Esophagus (tissue), 2 donors: Measurements from ENCODE around the gene CSNK2A1. TPM values are rescaled to one million over a fixed set of nuclear protein-coding genes. Genes with fewer than 3 reads are reported as not detected.

Source experiments
- H3K27ac ChIP-seq, 2 donors: one replicate each; pipeline ENCODE4 v1.5.1; 2013; ENCODE audit warnings: low read depth in 2 of 2, mild to moderate bottlenecking in 2 of 2, inconsistent platforms in 1 of 2, low read length in 1 of 2, moderate library complexity in 1 of 2
- H3K27me3 ChIP-seq, 2 donors: one replicate each; pipeline ENCODE4 v1.6.1; 2013; ENCODE audit warnings: low read length in 2 of 2, control low read depth in 1 of 2, mild to moderate bottlenecking in 1 of 2; ENCODE audit not compliant: insufficient read depth in 2 of 2, control insufficient read depth in 1 of 2
- H3K36me3 ChIP-seq, 2 donors: one replicate each; pipeline ENCODE4 v1.6.1; 2013; ENCODE audit warnings: low read length in 1 of 2; ENCODE audit not compliant: control insufficient read depth in 2 of 2, insufficient read depth in 2 of 2
- H3K4me1 ChIP-seq, 2 donors: one replicate each; pipeline ENCODE4 v1.6.1; 2013; ENCODE audit warnings: low read length in 1 of 2; ENCODE audit not compliant: control insufficient read depth in 2 of 2, insufficient read depth in 2 of 2
- H3K4me3 ChIP-seq, 2 donors: one replicate each; pipeline ENCODE4 v1.5.1; 2013; ENCODE audit warnings: low read length in 2 of 2, mild to moderate bottlenecking in 2 of 2, low read depth in 1 of 2, moderate library complexity in 1 of 2
- H3K9me3 ChIP-seq, 2 donors: one replicate each; pipeline ENCODE4 v1.6.1; 2013; ENCODE audit warnings: mild to moderate bottlenecking in 2 of 2, low read depth in 1 of 2, low read length in 1 of 2, moderate library complexity in 1 of 2; ENCODE audit not compliant: control insufficient read depth in 2 of 2, insufficient read depth in 1 of 2
- WGBS, 2 donors: extraction: QIAGEN DNeasy Blood & Tissue Kit; methylation state at CpG; one replicate each; pipeline ENCODE4 v1.1.7; 2013; 5-methylcytosine and 5-hydroxymethylcytosine counted together
- polyA plus RNA-seq, 2 donors: library from polyadenylated mRNA; stranded (reverse); fragments of 200-250 nt; gene quantifications; one replicate each; pipeline ENCODE4 v1.2.3, GENCODE V29; 2013
- donor health status: healthy with polysubstance abuse.
- donor health status: Bipolar disorder and iron deficiency.

Gene CSNK2A1
- polyA plus RNA-seq, 2 donors: 22.2 to 31.7 TPM

- Histone ChIP-seq H3K36me3 (peaks cover 18 to 53% of the 10 kb centered on the region in 2 donors), H3K4me1 (peaks cover 0 to 2% of the 10 kb centered on the region in 2 donors), H3K9me3 (no peaks in the 10 kb centered on the region), H3K27me3 (no peaks in the 10 kb centered on the region), H3K4me3 (no peak overlapping the region), H3K27ac (no peak overlapping the region)
- WGBS, 2 donors: 68 to 71% methylated on average over 17 of the region's 17 CpGs
Measured at GRCh38 chr20:431012-431904, 112.3 kb downstream of the CSNK2A1 start.

GRCh38 chr20:430091-430999 is 113.2 kb downstream of the CSNK2A1 start:
- Histone ChIP-seq H3K27me3 (no peaks in the 10 kb centered on the region), H3K4me1 (peaks cover 0 to 2% of the 10 kb centered on the region in 2 donors), H3K27ac (no peak overlapping the region), H3K9me3 (no peaks in the 10 kb centered on the region), H3K36me3 (peaks cover 14 to 46% of the 10 kb centered on the region in 2 donors), H3K4me3 (no peak overlapping the region)
- WGBS, 2 donors: 87 to 91% methylated on average over 20 to 21 of the region's 21 CpGs

- 88 to 89% methylated on average over 14 of the region's 14 CpGs for WGBS, 2 donors
- Histone ChIP-seq H3K27ac (no peak overlapping the region), H3K4me1 (peaks cover 0 to 2% of the 10 kb centered on the region in 2 donors), H3K4me3 (no peak overlapping the region), H3K9me3 (no peaks in the 10 kb centered on the region), H3K36me3 (peaks cover 18 to 42% of the 10 kb centered on the region in 2 donors), H3K27me3 (no peaks in the 10 kb centered on the region)
Measured at GRCh38 chr20:428658-429200, 114.9 kb downstream of the CSNK2A1 start.

- H3K27me3 ChIP-seq: no peaks in the 10 kb centered on the region
- WGBS, 2 donors: 94 to 96% methylated on average over 14 of the region's 14 CpGs
- H3K9me3 ChIP-seq: no peaks in the 10 kb centered on the region
- no peak overlapping the region for H3K4me3 ChIP-seq
- peaks cover 0 to under 1% of the 10 kb centered on the region in 2 donors for H3K4me1 ChIP-seq
- H3K36me3 ChIP-seq: peaks cover 18 to 42% of the 10 kb centered on the region in 2 donors
- no peak overlapping the region for H3K27ac ChIP-seq
Measured at GRCh38 chr20:427849-428657, 115.5 kb downstream of the CSNK2A1 start.

- WGBS, 2 donors: 83 to 93% methylated on average over 4 of the region's 4 CpGs
- H3K27ac ChIP-seq: no peak overlapping the region
- no peak overlapping the region for H3K4me3 ChIP-seq
- H3K4me1 ChIP-seq: no peaks in the 10 kb centered on the region
- no peaks in the 10 kb centered on the region for H3K9me3 ChIP-seq
- H3K27me3 ChIP-seq: no peaks in the 10 kb centered on the region
- peaks cover 18 to 42% of the 10 kb centered on the region in 2 donors for H3K36me3 ChIP-seq
Measured at GRCh38 chr20:427401-427800, 116.2 kb downstream of the CSNK2A1 start.

GRCh38 chr20:426566-426965 is 117.0 kb downstream of the CSNK2A1 start:
- H3K4me1 ChIP-seq: no peaks in the 10 kb centered on the region
- no peaks in the 10 kb centered on the region for H3K9me3 ChIP-seq
- H3K27ac ChIP-seq: no peak overlapping the region
- no peaks in the 10 kb centered on the region for H3K27me3 ChIP-seq
- WGBS, 2 donors: 97 to 98% methylated on average over 2 of the region's 2 CpGs
- peaks cover 23 to 45% of the 10 kb centered on the region in 2 donors for H3K36me3 ChIP-seq
- H3K4me3 ChIP-seq: no peak overlapping the region

Other genes starting within 250 kb of the CSNK2A1 start
- gene ZCCHC3, start 246.2 kb downstream of the CSNK2A1 start, polyA plus RNA-seq: 1 to 10 TPM; 5.7 to 6.2 TPM
- 1 to 10 TPM; 2.2 to 2.4 TPM for gene SOX12, start 218.2 kb downstream of the CSNK2A1 start, polyA plus RNA-seq
- 1 to 10 TPM; 6.0 to 6.1 TPM for gene NRSN2, start 196.7 kb downstream of the CSNK2A1 start, polyA plus RNA-seq
- gene TRIB3, start 163.0 kb downstream of the CSNK2A1 start, polyA plus RNA-seq: 10 to 100 TPM in 1 of 2 donors, 1 to 10 TPM in 1; 7.6 to 21.1 TPM
- gene RBCK1, start 135.5 kb downstream of the CSNK2A1 start, polyA plus RNA-seq: 10 to 100 TPM; 58.6 to 86.6 TPM
- 10 to 100 TPM; 15.6 to 18.1 TPM for gene TBC1D20, start 81.3 kb downstream of the CSNK2A1 start, polyA plus RNA-seq
- gene TCF15, start 66.5 kb upstream of the CSNK2A1 start, polyA plus RNA-seq: under 1 TPM; 0.26 to 0.39 TPM
- 10 to 100 TPM; 16.7 to 41.0 TPM for gene SRXN1, start 109.4 kb upstream of the CSNK2A1 start, polyA plus RNA-seq
- not detected for gene SCRT2, start 132.0 kb upstream of the CSNK2A1 start, polyA plus RNA-seq
- gene SLC52A3, start 224.7 kb upstream of the CSNK2A1 start, polyA plus RNA-seq: 1 to 10 TPM; 4.9 to 5.6 TPM